Hindlimb muscle (tissue), 1 donor: ENCODE data around the gene HES1. TPM values are rescaled to one million over a fixed set of nuclear protein-coding genes. Genes with fewer than 3 reads are reported as not detected.
"Not testable (repeated sequence)": the region's sequence is repeated elsewhere in the genome, so short reads cannot be mapped to it uniquely, and the experiment has no call there.

Experiments used
- DNase-seq: peaks from one replicate; pipeline ENCODE4 v3.0.0-alpha.2; 2013
- polyA plus RNA-seq: library from polyadenylated mRNA; unstranded; fragments of 120-200 nt; gene quantifications from one replicate; pipeline ENCODE4 v1.2.1, GENCODE V29; 2013; ENCODE audit not compliant: insufficient read length

The HES1 gene
- polyA plus RNA-seq, 1 donor, result 24.5 TPM

DNA sequence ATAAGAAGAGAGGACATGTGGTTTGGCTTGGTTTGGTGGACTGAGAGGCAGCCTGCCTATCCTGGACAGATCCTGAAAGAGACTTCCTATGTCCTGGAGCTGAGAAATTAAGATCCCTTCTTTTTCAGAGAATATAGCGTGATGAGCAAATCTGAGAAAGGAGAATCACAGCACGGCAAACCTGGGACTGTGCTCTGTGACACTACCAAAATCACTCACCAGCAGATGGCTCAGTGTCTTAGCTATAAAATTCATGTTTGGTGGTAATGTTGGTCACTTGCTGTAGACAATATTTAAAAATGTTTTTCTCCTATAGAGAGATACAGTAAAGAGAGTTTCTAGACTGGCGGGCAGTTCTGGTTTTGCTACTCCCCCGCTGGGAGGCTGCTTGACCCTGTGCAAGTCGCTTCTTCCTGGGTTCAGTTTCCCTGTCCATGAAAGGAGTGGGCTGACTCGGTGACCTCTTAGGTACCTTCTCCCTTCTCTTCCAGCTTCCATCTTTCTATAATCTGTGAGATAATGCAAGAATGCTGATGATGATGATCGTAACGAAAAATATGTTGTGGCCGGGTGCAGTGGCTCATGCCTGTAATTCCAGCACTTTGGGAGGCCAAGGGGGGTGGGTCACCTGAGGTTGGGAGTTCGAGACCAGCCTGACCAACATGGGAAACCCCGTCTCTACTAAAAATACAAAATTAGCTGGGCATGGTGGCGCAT, 7.6 kb upstream of the HES1 start:
- DNase-seq, result no peak

- not testable (repeated sequence) for DNase-seq
Observed at GRCh38 chr3:194128919-194129295, 7.0 kb upstream of the HES1 start.

- no peak for DNase-seq
Observed at GRCh38 chr3:194129581-194130133, 6.3 kb upstream of the HES1 start.

GRCh38 chr3:194130188-194130587, 5.8 kb upstream of the HES1 start:
- DNase-seq, result no peak

DNA sequence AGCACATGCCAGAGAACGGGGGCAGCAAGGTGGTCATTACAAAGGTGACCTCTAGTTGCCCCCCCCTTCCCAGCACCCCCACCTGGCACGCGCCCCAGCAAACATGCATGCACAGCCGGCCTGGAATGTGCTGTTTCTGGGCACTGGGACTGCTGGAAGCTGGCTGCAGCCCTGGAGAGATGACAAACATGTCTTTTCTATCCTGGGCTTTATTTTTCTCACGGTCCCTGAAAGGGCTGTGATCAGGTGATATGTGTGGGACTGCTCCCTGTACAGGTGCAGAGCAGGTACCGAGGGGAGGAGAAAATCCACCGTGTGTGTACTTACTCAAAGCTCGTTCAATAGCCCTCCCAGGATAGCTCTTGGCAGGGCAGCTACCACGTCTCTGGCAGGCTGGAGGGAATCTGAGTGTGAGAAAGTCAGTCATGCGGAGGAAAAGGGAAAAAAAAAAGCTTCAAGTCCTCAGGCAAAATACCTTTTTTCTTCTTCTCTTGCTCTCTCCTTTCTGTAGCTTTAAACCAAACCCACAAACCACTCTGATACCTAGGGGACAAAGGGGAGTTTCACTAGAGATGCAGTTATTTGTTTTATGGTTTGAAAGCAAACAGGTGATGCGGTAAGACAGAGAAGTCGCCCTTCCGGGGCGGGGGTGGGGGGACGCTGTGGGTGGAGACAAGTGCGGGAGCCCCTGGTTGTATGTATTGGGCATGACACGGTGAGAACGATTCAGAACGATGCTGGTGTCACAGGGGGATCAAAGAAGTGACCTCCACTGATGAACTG, 5.0 kb upstream of the HES1 start:
- no peak for DNase-seq

DNA sequence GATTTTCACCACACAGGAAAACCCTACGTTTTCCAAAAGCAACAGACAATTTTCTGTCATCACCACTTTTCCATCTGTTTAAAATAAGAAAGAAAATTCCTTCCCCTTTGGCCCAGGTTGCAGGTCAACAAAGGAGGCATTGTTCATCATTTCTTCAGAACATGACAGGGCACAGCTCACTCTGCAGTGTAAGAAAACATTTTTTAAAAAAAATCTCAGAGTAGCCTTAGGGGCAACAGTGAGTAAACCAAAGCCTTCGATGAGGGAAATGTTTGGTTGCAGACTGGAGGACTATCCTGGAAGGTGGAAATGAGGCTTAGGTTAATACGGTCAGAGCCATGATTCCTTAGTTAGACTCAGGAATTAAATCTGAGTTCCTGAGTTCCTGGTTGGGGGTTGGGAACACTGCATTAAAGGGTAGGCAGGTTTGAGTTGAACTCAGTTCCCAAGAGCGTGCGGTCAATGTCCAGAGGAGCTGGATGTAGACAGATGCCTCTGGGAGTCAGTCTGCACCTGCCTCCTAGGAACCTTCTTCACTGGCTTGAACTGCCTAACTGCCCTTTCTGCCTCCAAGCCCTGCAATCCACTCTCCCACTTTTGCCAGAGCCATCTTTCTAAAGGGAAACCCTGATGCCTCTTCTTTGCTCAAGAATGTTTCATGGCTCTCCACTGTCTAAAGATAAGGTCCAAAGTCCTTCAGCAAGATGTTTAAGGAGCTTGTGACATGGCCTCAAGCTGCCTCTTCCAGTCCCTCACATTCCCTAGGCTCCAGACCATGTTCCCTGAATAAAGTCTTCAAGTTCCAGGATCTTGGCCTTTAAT, 3.3 kb upstream of the HES1 start:
- no peak for DNase-seq

DNA sequence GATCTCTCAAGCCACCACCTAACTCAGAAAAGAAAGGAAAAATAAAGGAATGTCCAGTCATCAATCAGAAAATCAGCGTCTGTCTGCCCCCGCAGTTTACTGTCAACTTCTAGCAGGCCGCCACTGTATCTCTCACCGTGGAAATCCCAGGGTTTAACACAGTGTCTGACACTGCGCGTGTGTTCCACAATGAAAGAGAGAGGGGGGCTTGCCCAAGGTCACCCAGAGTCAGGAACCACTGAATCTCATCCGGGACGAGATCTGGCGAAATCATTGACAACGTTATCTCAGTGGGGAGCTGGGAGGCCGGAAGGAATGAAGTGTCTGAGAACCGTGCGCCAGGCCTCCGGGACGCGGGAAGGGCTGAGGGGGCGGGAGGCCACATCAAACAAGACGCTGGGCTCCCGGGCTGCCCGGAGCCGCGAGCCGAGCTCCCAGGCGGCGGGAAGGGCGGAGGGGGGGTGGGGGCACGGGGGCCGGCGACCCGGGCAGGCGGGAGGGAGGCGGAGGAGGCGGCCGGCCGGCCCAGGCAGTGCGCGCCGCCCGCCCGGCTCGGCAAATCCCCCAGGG, 2.2 kb upstream of the HES1 start:
- DNase-seq, result peak; percentile 63

DNA sequence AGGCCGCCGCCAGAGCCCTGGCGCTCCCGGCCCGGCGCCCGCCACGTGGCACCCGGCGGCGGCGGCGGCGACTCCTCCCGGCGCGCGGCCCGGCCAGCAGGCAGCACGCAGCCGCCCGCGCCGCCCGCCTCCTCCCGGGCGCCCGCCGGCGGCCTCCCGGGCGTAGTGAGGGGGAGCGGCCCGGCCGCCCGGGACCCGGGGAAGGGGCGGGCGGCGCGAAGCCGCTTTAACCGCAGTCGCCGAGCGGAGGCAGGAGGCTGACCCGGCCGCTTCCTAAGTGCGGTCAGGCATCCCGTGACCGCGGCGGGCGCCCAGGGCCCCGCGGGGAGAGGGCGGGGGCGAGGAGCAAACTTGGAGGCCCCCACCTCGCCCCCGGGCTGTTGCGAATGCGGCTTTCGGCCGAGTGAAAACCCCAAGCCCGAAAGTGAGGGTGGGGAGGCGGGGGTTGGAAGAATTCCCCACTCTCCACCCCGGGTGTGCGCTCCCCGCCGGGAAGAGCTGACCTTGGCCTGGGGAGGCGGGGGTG, 1.7 kb upstream of the HES1 start:
- DNase-seq, result peak; percentile 84

GRCh38 chr3:194134757-194135515, 1.0 kb upstream of the HES1 start:
- DNase-seq, result peak; percentile 96

- DNase-seq, result no peak
Observed at GRCh38 chr3:194135516-194135805, 487 bp upstream of the HES1 start.

GRCh38 chr3:194136519-194137007, 615 bp downstream of the HES1 start:
- peak; percentile 49 for DNase-seq

- DNase-seq, result peak; percentile 62
Observed at GRCh38 chr3:194137008-194137505, 1.1 kb downstream of the HES1 start.

DNA sequence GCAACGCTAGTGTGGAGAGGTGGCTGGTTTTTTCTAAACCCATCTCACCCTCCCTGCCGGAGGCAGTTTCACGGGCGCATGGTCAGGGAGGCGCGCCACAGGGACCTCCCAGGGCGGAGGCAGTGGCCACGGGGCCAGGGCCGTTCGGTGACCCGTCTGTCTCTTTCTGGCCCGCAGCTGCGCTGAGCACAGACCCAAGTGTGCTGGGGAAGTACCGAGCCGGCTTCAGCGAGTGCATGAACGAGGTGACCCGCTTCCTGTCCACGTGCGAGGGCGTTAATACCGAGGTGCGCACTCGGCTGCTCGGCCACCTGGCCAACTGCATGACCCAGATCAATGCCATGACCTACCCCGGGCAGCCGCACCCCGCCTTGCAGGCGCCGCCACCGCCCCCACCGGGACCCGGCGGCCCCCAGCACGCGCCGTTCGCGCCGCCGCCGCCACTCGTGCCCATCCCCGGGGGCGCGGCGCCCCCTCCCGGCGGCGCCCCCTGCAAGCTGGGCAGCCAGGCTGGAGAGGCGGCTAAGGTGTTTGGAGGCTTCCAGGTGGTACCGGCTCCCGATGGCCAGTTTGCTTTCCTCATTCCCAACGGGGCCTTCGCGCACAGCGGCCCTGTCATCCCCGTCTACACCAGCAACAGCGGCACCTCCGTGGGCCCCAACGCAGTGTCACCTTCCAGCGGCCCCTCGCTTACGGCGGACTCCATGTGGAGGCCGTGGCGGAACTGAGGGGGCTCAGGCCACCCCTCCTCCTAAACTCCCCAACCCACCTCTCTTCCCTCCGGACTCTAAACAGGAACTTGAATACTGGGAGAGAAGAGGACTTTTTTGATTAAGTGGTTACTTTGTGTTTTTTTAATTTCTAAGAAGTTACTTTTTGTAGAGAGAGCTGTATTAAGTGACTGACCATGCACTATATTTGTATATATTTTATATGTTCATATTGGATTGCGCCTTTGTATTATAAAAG, 1.8 kb downstream of the HES1 start:
- DNase-seq, result peak; percentile 58

GRCh38 chr3:194138732-194139070, 2.8 kb downstream of the HES1 start:
- DNase-seq, result no peak

DNA sequence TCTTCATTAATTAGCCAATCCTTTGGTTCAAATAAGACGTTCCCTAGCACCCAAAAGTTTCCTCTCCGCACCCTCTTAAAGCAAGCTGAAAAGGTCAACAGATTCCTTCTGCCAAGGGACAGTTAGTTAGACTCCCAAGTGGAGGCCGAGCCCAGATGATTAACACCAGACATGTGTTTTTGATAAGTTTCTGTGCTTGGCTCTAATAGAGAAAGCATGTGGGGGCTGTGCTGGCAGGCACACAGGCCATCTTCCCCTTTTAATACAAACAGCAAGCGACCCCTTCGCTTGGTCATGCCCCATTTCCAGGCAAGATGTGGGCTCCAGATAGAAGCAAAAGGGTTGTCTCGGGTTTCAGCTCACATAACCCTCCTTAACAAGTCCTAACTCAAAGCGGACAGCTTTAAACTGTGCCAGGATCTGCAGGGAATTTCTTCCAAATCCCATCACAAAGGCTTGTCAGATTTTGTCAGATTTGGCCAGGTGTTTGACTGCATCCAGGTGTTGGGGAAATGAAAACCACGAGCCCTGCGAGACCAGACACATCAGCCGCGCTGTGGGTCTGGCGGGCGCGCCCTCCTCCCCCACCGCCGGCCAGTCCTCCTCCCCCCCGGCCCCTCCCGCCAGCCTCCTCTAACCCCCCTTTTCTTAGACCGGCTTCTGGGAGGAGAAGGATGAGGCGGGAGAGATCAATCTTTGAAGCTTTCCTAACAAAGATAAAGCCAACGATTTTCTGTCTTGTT, 3.3 kb downstream of the HES1 start:
- DNase-seq, result peak; percentile 58

- no peak for DNase-seq
Observed at GRCh38 chr3:194139814-194140391, 4.0 kb downstream of the HES1 start.

DNA sequence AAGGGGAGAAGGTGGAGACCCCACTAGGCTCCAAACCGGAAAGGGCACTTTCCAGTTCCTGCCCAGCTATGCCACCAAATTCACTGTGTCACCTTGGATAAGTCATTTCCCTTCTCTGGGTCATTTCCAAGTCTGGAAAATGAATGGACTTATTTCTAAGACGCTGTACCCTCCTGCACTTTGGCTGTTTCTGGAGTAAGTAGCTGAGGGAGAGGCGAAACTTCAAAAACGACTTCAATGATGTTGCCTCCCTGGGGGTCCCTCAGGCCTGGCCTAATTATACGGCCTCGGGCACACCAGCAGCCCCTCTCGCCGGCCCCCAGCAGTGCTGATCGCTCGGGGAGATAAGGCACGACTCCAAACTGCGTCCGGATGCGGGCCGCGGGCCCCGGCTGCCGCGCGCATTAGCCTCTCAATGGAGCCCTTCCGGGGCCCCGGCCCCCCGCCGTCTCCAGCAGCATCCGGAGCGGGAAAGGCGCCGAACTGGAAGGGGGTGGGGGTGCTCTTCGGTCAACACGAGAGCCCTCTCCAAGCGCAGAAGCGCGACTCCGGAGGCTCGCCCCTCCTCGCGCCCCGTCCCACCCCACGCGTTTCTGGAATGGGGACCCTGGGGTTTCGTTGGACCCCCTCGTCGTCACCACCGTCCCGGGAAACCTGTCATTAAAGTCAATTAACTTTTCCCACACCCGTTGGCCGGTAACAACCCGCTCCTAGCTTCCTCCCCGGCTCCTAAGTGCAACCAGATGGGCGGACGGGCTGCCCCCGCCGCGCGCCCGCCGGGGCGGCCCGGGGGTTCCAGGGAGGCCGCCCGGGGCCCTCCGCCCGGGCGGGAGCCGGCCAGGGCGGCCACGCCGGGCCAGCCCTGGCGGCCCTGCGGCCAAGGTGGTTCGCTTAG, 4.8 kb downstream of the HES1 start:
- peak; percentile 78 for DNase-seq
